ENCODE data around the gene KIF13A.
"Not testable (repeated sequence)": the region's sequence is repeated elsewhere in the genome, so short reads cannot be mapped to it uniquely, and the experiment has no call there.

Gene KIF13A

GRCh38 chr6:17987447-17987696 lies at the start of gene KIF13A:
KIF13A (minus strand) TSS chr6:17987635; CDS start chr6:17987463, 172 bp downstream.
- no peak for DNase-seq (ENCODE audit: low spot score)

- no peak for DNase-seq (ENCODE audit: low spot score)
Measured at GRCh38 chr6:18036781-18037180, 49.3 kb upstream of the KIF13A start.

GRCh38 chr6:18035330-18035854 lies 48.0 kb upstream of the KIF13A start:
- no peak for DNase-seq (ENCODE audit: low spot score)

DNA sequence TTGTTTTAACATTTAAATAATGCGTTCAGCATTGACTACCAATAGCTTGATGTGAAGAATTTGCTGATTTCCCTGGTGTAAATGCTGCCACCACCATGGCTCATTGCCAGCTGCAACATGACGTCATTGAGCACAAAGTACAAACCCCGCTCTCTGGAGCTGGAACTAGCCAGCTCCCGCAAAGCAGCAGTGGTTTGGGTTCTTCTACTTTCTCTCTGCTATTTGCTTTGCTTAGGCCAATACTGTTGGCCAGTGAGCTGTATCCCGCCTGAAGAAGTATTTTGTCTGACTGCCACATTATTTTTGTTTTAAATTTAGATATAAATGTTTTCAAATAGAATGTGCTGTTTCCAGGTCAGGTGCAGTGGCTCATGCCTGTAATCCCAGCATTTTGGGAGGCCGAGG lies 47.4 kb upstream of the KIF13A start:
- DNase-seq (ENCODE audit: low spot score), result no peak

- DNase-seq (ENCODE audit: low spot score), result no peak
Measured at GRCh38 chr6:18031680-18032256, 44.3 kb upstream of the KIF13A start.

- no peak for DNase-seq (ENCODE audit: low spot score)
Measured at GRCh38 chr6:18031189-18031588, 43.8 kb upstream of the KIF13A start.

DNA sequence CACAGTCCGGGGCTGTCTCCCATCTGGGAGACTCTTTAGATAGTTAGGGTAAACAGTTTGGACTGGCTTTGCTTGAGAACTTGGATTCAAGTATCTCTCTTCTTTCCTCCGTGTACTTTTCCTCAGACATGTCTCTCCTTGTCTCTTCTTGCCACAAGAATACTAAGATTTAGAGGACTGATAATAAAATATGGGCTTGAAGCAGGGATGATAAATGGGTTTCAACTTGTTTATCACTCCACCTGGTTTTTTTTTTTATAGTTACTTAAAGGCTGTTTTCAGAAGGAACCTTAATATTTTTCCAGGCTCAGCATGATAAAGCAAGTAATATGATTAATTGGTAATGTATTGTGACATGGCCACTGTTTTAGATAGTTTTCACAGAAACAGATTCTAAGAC lies 40.9 kb upstream of the KIF13A start:
- no peak for DNase-seq (ENCODE audit: low spot score)

DNA sequence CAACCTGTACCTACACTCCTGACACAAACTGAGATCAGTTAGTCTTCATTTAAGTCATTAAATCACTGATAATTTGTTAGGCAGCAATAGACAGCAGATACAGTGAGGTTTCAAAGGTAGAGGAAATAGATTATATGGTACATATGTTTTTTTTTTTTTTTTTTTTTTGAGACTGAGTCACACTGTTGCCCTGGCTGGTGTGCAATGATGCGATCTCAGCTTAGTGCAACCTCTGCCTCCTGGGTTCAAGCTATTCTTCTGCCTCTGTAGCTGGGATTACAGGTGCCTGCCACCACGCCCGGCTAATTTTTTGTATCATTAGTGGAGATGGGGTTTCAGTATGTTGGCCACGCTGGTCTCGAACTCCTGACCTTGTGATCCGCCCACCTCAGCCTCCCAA lies 38.2 kb upstream of the KIF13A start:
- no peak for DNase-seq (ENCODE audit: low spot score)

- no peak for DNase-seq (ENCODE audit: low spot score)
Measured at GRCh38 chr6:18024876-18025275, 37.4 kb upstream of the KIF13A start.

DNA sequence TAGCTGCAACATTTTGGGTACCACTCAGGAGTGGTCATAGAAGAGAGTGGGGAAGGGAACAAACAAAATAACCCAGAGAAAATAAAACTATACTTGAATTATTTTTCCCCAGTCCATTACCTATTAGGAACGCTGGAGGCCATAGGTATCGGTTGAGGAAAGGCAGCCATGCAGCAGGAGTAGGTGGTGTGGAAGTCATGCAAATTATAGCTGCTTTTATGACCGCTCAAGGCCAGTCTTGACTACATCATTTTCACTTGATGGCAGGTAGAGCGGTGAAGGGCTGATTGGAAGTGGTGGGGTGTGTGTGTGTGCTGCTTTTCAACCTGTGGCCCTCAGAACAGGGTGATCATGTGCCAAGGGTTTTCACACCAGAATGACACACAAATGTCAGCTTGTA lies 36.5 kb upstream of the KIF13A start:
- no peak for DNase-seq (ENCODE audit: low spot score)

DNA sequence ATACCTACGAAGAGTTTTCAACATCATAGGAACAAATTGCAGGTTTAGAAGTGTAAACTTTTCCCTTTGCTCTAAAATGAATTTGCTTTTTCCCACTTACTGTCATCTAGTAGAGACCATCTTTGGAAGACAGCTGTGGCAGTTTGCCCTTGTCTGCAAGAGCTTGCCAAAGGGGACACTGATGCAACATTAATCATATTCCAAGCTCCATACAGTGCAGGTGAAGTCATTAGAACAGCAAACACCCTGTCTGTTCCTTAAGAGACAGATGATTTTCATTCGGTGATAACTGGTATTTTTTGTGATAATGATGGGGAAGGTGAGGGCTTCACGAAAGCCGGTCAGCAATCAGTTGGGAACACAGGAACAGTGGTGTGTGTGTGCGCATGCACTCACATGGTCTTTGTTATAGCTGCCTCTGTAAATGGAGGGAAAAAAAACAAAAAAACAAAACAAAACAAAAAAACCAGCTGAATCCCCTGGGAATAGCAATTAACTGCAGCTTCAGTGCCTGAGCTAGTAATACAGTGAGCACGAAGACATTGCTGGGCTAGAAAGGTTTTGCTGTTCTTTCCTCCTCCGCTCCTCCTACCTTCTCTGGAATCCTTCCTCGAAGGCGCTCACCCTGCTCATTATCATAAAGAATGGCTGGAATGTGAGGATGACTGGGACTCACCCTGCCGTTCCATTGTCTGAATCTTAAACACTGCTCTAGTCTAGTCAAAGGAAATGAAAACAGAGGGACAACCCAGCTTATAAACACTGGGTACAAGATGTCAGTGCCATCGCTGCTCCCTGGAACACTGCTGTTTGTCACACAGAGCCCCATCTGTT lies 35.2 kb upstream of the KIF13A start:
- DNase-seq (ENCODE audit: low spot score), result peak; percentile 61

DNA sequence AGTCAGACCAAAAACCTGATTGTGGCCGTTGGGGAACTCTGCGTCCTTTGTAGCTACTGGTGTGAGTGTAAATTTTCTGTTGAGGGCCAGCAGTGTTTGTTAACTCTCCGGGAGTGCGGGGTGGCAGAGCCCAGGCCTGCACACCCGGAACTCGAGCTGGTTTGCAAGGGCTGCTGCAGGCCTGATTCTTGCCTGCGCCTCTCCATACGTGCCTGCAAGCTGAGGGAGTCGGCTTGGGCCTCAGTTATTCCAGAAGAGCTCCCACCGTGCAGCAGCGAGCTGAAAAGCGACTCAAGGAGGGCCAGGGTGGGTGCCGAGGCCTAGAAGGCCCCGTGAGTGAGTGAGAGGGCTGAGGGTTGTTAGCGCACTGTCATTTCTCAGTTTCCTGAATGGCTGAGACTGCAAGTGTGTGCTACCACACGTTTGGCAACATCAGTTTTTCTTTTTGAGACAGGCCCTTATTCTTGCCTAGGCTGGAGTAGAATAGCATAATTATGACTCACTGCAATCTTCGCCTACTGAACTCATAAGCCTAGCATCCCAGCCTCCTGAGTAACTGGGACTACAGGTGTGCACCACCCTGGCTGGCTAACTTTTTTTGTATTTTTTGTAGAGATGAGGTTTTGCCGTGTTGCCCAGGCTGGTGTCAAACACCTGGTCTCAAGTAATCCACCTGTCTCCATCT lies 33.9 kb upstream of the KIF13A start:
- DNase-seq (ENCODE audit: low spot score), result no peak

DNA sequence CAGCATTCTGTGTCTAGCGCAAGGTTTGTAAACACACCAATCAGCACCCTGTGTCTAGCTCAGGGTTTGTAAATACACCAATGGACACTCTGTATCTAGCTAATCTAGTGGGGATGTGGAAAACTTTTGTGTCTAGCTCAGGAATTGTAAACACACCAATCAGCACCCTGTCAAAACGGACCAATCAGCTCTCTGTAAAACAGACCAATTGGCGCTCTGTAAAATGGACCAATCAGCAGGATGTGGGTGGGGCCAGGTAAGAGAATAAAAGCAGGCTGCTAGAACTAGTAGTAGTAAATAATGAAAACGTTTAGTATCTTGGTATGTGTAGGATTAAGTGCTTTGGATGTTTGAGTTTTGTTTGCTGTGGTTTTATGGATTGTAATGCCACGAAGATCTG lies 33.1 kb upstream of the KIF13A start:
- DNase-seq (ENCODE audit: low spot score), result not testable (repeated sequence)

DNA sequence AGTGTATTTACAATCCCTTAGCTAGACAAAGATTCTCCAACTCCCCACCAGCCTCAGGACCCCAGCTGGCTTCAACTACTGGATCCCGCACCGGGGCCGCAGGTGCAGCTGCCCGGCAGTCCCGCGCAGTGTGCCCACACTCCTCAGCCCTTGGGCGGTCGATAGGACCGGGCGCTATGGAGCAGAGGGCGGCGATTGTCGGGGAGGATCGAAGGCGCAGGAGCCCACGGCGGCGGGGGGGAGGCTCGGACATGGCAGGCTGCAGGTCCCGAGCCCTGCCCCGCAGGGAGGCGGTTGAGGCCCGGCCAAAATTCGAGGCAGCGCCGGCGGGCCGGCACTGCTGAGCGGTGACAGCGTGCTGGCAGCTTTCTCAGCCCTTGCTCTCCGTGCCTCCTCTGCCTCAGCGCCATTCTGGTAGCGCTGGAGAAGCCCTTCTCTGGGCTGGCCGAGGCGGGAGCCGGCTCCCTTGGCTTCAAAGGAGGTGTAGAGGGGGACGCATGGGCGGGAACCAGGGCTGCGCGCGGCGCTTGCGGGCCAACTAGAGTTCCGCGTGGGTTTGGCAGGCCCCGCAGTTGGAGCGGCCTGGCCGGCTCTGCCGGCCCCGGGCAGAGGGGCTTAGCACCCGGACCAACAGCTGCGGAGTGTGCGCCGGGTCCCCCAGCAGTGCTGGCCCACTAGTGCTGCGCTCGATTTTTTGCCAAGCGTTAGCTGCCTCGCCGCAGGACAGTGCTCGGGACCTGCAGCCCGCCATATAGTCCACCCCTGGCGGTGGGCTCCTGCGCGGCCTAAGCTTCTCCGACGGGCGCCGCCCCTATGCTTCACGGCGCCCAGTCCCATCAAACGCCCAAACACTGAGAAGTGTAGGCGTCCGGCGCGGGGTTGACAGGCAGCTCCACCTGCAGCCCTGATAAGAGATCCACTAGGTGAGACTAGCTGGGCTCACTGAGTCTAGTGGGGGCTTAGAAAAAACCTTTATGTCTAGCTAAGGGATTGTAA lies 32.4 kb upstream of the KIF13A start:
- no peak for DNase-seq (ENCODE audit: low spot score)

DNA sequence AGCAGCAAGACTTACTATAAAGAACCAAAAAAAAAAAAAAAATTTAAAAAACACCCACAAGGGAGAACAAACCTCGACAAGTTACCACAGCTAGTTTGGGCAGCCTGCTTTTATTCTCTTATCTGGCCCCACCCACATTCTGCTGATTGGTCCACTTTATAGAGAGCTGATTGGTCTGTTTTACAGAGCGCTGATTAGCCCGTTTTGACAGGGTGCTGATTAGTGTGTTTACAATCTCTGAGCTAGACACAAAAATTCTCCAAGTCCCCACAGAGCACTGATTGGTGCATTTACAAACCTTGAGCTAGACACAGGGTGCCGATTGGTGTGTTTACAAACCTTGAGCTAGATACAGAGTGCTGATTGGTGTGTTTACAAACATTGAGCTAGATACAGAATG lies 31.7 kb upstream of the KIF13A start:
- not testable (repeated sequence) for DNase-seq (ENCODE audit: low spot score)

GRCh38 chr6:18016698-18017097 lies 29.3 kb upstream of the KIF13A start:
- no peak for DNase-seq (ENCODE audit: low spot score)

DNA sequence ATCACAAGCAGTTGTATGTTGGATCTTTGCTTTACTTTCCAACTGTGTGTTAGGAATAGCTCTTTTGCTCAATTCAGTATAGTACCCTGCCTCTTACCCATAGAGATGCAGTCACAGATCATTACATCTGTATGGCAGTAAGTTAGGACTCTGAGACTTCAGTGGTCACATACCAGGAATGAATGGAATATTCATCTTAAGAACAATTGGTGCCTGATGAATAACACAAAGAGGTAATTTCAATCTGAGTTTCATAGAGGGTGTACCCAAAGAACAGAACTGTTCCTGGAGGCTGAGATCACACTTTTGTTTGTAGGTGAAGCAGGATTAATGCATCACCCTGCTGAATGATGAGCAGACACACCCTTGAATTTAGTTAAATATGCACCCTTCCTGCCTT lies 28.7 kb upstream of the KIF13A start:
- DNase-seq (ENCODE audit: low spot score), result no peak

DNA sequence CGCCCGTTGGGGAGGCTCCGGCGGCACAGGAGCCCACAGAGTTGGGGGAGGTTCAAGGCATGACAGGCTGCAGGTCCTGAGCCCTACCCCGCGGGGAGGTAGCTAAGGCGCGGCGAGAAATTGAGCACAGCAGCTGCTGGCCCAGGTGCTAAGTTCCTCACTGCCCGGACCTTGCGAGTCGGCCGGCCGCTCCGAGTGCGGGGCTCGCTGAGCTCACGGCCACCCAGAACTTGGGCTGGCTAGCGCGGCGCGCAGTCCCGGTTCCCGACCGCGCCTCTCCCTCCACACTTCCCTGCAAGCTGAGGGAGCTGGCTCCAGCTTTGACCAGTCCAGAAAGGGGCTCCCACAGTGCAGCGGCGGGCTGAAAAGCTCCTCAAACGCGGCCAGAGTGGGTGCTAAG lies 23.9 kb upstream of the KIF13A start:
- DNase-seq (ENCODE audit: low spot score), result no peak

GRCh38 chr6:18010540-18010939 lies 23.1 kb upstream of the KIF13A start:
- not testable (repeated sequence) for DNase-seq (ENCODE audit: low spot score)

GRCh38 chr6:18004256-18004985 lies 17.0 kb upstream of the KIF13A start:
- DNase-seq (ENCODE audit: low spot score), result peak; percentile 31

DNA sequence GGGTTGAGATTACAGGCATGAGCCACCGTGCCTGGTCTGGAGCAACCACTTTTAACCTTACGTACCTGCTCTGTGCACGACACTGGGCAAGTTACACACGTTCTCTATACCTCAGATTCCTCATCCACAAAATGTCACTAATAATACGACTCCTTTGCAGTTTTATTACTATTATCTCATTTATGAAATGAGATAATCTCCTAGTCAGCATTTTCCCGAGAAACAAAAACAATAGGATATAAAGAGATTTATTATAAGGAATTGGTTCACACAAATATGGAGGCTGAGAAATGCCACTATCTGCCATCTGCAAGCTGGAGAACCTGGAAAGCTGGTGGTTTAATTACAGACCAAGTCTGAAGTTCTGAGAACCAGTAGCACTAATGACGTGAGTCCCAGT lies 12.0 kb upstream of the KIF13A start:
- DNase-seq (ENCODE audit: low spot score), result no peak
